Naive thymus-derived CD4-positive, alpha-beta T cell (primary cell): ENCODE results near the gene ACVRL1. TPM values are rescaled to one million over a fixed set of nuclear protein-coding genes. Genes with fewer than 3 reads are reported as not detected.
A peak's percentile ranks its signal among the peaks of the same experiment; 100 is the strongest.

Source experiments
- ATAC-seq: fragments of 150-1000 bp; cut with Tn5 transposase; 2 replicates; pipeline ENCODE4 v1.10.0; 2021; ENCODE audit warnings: mild to moderate bottlenecking, moderate library complexity
- CTCF ChIA-PET: fragments of 350-600 bp; sonication (Branson Sonifier 250); formaldehyde crosslinking; loops from one replicate; lab custom pipeline; 2021; ENCODE audit warnings: antibody characterized with exemption; lab: Charles Lee
- POLR2A ChIA-PET: fragments of 350-600 bp; sonication (Branson Sonifier 250); formaldehyde crosslinking; loops from one replicate; lab custom pipeline; 2021; ENCODE audit warnings: antibody characterized with exemption, inconsistent platforms; lab: Charles Lee
- DNase-seq, 9 donors: peaks; one replicate each; pipeline versions ENCODE4 v3.0.0 to v3.0.0-alpha.2; 2020 to 2022; ENCODE audit warnings: mixed read lengths in 1 of 9
- H3K27ac ChIP-seq: one replicate; pipeline ENCODE4 v1.7.0; 2013; ENCODE audit warnings: mild to moderate bottlenecking, low read depth, low read length, moderate library complexity
- H3K27me3 ChIP-seq, 2 donors: one replicate each; pipeline ENCODE4 v1.7.0; 2013; ENCODE audit warnings: low read length in 2 of 2, mild to moderate bottlenecking in 2 of 2, moderate library complexity in 2 of 2; ENCODE audit not compliant: control insufficient read depth in 2 of 2, insufficient read depth in 2 of 2
- H3K36me3 ChIP-seq, 3 experiments: 1 replicate in 2 of 3; 2 replicates in 1 of 3; pipeline ENCODE4 v1.7.0; 2013; ENCODE audit warnings: low read length in 3 of 3, mild to moderate bottlenecking in 3 of 3, moderate library complexity in 1 of 3; ENCODE audit not compliant: insufficient read depth in 3 of 3, control insufficient read depth in 2 of 3
- H3K4me1 ChIP-seq, 2 donors: one replicate each; pipeline ENCODE4 v1.7.0; 2013; ENCODE audit warnings: low read length in 2 of 2, mild to moderate bottlenecking in 2 of 2, moderate library complexity in 1 of 2; ENCODE audit not compliant: control insufficient read depth in 2 of 2, insufficient read depth in 2 of 2
- H3K4me3 ChIP-seq: 2 replicates; pipeline ENCODE4 v1.7.0; 2013; ENCODE audit warnings: mild to moderate bottlenecking, low read length
- H3K9me3 ChIP-seq, 3 experiments: 1 replicate in 2 of 3; 2 replicates in 1 of 3; pipeline ENCODE4 v1.7.0; 2013; ENCODE audit warnings: low read length in 3 of 3; ENCODE audit not compliant: control insufficient read depth in 2 of 3
- H3K27ac Mint-ChIP-seq, 9 donors: one replicate each; pipeline ENCODE4 v1.8.0; 2020 to 2022; ENCODE audit warnings: mixed read lengths in 9 of 9, mild to moderate bottlenecking in 8 of 9, moderate library complexity in 5 of 9, inconsistent platforms in 2 of 9
- H3K27me3 Mint-ChIP-seq, 5 donors: one replicate each; pipeline ENCODE4 v1.8.0; 2021 to 2022; ENCODE audit warnings: mixed read lengths in 5 of 5, mild to moderate bottlenecking in 1 of 5
- H3K36me3 Mint-ChIP-seq, 5 donors: one replicate each; pipeline ENCODE4 v1.8.0; 2020 to 2022; ENCODE audit warnings: mixed read lengths in 5 of 5, mild to moderate bottlenecking in 3 of 5, inconsistent platforms in 1 of 5
- H3K4me1 Mint-ChIP-seq, 7 donors: one replicate each; pipeline ENCODE4 v1.8.0; 2020 to 2022; ENCODE audit warnings: mixed read lengths in 7 of 7, mild to moderate bottlenecking in 3 of 7, inconsistent platforms in 1 of 7
- H3K4me3 Mint-ChIP-seq, 10 donors: one replicate each; pipeline ENCODE4 v1.8.0; 2020 to 2022; ENCODE audit warnings: mild to moderate bottlenecking in 10 of 10, mixed read lengths in 10 of 10, moderate library complexity in 6 of 10, inconsistent platforms in 2 of 10
- H3K9me3 Mint-ChIP-seq, 11 donors: one replicate each; pipeline ENCODE4 v1.8.0; 2020 to 2022; ENCODE audit warnings: mixed read lengths in 11 of 11, mild to moderate bottlenecking in 4 of 11, inconsistent platforms in 1 of 11, moderate library complexity in 1 of 11
- intact Hi-C, 2 donors: fragments of 100-400 bp; cut with micrococcal nuclease; formaldehyde crosslinking; loops; one replicate each; pipeline ENCODE4 v1.15.1; 2023
- polyA plus RNA-seq, 2 donors: library from polyadenylated mRNA; unstranded; fragments of 300-500 nt; fragmentation: Illumina TruSeq; gene quantifications; one replicate each; pipeline ENCODE4 v1.2.3, GENCODE V29; 2021
- total RNA-seq, 6 experiments: library from RNA in 5 of 6; stranded (reverse) in 5 of 6; gene quantifications; 1 replicate in 5 of 6; 2 replicates in 1 of 6; pipeline ENCODE4 v1.2.3 and lab custom pipeline; 2021 to 2026

ACVRL1 gene
- total and polyA plus RNA-seq, 7 experiments from 2014 or later = 0.64 to 0.70 TPM; not detected in 5

DNA sequence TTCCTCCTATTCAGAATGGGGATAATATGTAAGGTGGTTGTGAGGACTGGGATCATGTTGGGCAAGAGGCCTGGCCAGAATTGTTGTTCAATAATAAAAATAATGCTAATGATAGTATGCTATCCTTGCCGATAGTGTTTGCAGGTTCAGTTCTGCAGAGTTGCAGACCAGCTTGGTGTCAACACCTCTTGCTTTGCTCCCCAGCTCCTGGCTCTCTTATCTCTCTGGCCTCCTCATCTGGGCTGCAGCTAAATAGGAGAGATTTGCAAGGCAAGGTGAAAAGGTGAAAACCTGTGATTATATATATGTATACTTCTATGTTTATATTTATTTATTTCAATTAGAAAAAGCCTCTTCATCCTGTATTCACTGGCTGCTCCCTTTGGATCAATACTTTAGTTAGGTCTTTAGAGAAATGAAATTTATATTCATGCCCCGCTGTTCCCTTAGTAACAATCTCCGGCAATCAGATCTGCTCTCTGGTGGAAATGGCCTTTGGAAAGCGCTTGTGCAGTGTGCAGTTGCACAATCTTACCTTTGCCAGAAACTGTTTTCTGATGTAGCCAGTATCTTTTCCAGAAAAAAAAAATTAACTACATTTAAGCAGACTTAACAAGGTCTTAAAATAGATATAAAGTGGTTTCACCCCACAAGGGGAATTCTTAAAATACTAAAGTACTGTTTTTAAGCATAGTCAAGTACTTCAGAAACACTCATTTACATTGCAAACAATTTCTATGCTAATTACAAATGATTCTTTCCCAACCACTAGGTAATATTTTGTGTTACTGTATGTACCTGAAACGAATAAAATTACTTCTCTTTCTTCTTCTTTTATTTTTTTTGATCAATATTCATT lies 25.1 kb downstream of the ACVRL1 start:
- Histone ChIP-seq H3K27me3 (no peaks in the 10 kb centered on the region), H3K36me3 (no peaks in the 10 kb centered on the region), H3K27ac (no peak overlapping the region), H3K9me3 (no peaks in the 10 kb centered on the region), H3K4me3 (no peak overlapping the region), H3K4me1 (no peaks in the 10 kb centered on the region)
- H3K27ac Mint-ChIP-seq = no peak overlapping the region
- H3K36me3 Mint-ChIP-seq = no peaks in the 10 kb centered on the region
- DNase-seq (no peak), ATAC-seq (no peak)
- H3K27me3 Mint-ChIP-seq = peaks cover 0 to 16% (median 0%) of the 10 kb centered on the region in 5 donors
- intact Hi-C loops = no loop called here
- H3K4me1 Mint-ChIP-seq = peaks cover 0 to 6% (median 0%) of the 10 kb centered on the region in 7 donors
- H3K4me3 Mint-ChIP-seq = no peak overlapping the region
- H3K9me3 Mint-ChIP-seq = peaks cover 0 to 1% (median 0%) of the 10 kb centered on the region in 11 donors
- ChIA-PET POLR2A (no interaction called here), CTCF (no interaction called here)

DNA sequence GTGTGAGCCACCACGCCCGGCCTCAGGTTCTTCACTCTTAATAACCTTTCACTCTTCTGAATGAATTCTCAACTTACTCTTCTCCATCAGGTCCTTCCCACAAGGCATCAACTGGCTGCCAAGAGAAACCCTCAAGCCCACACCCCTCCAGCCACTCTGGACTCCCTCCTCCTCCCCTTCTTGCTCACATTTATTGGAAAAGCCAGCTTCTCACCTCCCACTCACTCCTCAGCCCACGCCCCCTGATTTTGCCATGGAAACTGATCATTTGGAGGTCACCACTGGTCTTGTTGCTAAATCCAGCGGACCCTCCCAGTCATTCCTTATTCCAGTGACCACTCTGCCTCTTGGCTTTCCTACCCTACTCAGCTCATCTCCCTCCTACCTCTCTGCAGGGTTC lies 26.8 kb downstream of the ACVRL1 start:
- H3K27ac Mint-ChIP-seq = peak overlapping the region in 1 of 9 donors; percentile 12
- DNase-seq = no peak
- H3K4me3 Mint-ChIP-seq = no peak overlapping the region
- H3K9me3 Mint-ChIP-seq = peaks cover 0 to 1% (median 0%) of the 10 kb centered on the region in 11 donors
- ATAC-seq = no peak
- Histone ChIP-seq H3K27ac (no peak overlapping the region), H3K4me3 (no peak overlapping the region), H3K27me3 (no peaks in the 10 kb centered on the region), H3K4me1 (no peaks in the 10 kb centered on the region), H3K36me3 (no peaks in the 10 kb centered on the region), H3K9me3 (no peaks in the 10 kb centered on the region)
- POLR2A ChIA-PET = interaction anchor here (1.3 kb wide), 1 partner anchor 12 kb away, joined by 5 read pairs; no protein-coding TSS in a partner anchor
- H3K36me3 Mint-ChIP-seq = no peaks in the 10 kb centered on the region
- intact Hi-C loops = no loop called here
- peaks cover 0 to 6% (median 0%) of the 10 kb centered on the region in 7 donors for H3K4me1 Mint-ChIP-seq
- H3K27me3 Mint-ChIP-seq = peaks cover 0 to 23% (median 0%) of the 10 kb centered on the region in 5 donors
- CTCF ChIA-PET = interaction anchor here (0.6 kb wide), 1 partner anchor 7 kb away, joined by 3 read pairs; no protein-coding TSS in a partner anchor

DNA sequence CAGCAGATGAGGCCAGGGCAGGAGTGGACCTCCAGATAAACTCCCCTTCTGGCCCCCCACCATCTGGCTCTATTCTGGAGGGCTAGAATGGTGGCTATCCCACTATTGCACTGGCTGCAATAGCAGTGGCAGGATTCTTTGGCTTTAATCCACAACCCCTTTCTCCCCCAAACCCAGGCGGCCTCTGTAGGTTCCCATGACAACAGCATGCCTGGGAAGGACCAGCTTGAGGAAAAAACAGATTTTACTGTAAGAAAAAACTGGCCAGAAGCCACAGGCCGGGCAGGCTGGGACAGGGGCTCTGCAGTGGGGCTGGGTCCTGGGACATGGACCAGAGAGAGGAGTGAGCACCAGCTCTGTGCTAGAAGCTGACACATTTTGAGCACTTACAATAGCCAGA lies 30.6 kb downstream of the ACVRL1 start:
- no peaks in the 10 kb centered on the region for H3K9me3 ChIP-seq
- no peaks in the 10 kb centered on the region for H3K36me3 ChIP-seq
- H3K27ac Mint-ChIP-seq = no peak overlapping the region
- H3K4me1 Mint-ChIP-seq = peaks cover 4 to 15% (median 6%) of the 10 kb centered on the region in 7 donors
- H3K9me3 Mint-ChIP-seq = no peaks in the 10 kb centered on the region
- POLR2A ChIA-PET = no interaction called here
- no peaks in the 10 kb centered on the region for H3K27me3 ChIP-seq
- no peaks in the 10 kb centered on the region for H3K36me3 Mint-ChIP-seq
- H3K4me1 ChIP-seq = no peaks in the 10 kb centered on the region
- H3K4me3 ChIP-seq = no peak overlapping the region
- DNase-seq (no peak), ATAC-seq (no peak)
- CTCF ChIA-PET = no interaction called here
- peaks cover 0 to 31% (median 0%) of the 10 kb centered on the region in 5 donors for H3K27me3 Mint-ChIP-seq
- H3K27ac ChIP-seq = no peak overlapping the region
- H3K4me3 Mint-ChIP-seq = no peak overlapping the region
- intact Hi-C loops = no loop called here

DNA sequence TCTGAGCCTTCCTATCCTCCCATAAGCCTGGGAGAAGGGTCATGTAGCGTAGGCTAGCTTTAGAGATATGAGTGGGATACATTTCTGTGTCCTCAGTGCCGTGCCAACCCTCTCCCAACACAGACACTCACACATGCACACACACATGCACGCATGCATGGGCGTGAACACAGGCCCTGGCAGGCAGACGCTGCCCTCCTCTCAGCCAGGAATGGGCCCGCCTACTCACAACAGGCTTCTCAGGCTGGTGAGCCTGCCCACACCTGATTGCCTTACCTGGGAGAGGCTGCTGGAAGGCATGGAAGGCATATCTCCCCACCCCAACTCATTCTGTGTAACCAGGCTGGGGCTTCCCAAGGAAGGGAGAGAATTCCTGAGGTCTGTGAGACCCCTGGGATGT lies 31.4 kb downstream of the ACVRL1 start:
- H3K36me3 Mint-ChIP-seq = no peaks in the 10 kb centered on the region
- H3K4me1 Mint-ChIP-seq = peaks cover 4 to 15% (median 6%) of the 10 kb centered on the region in 7 donors
- POLR2A ChIA-PET = no interaction called here
- DNase-seq = no peak
- peaks cover 0 to 3% (median 0%) of the 10 kb centered on the region in 11 donors for H3K9me3 Mint-ChIP-seq
- no peak overlapping the region for H3K4me3 Mint-ChIP-seq
- peaks cover 0 to 35% (median 4%) of the 10 kb centered on the region in 5 donors for H3K27me3 Mint-ChIP-seq
- no peaks in the 10 kb centered on the region for H3K4me1 ChIP-seq
- no peak overlapping the region for H3K27ac ChIP-seq
- CTCF ChIA-PET = no interaction called here
- H3K27me3 ChIP-seq = peaks cover 0 to 4% of the 10 kb centered on the region in 2 donors
- no peak overlapping the region for H3K4me3 ChIP-seq
- H3K27ac Mint-ChIP-seq = no peak overlapping the region
- H3K36me3 ChIP-seq = no peaks in the 10 kb centered on the region
- intact Hi-C loops = no loop called here
- no peak for ATAC-seq
- H3K9me3 ChIP-seq = no peaks in the 10 kb centered on the region

DNA sequence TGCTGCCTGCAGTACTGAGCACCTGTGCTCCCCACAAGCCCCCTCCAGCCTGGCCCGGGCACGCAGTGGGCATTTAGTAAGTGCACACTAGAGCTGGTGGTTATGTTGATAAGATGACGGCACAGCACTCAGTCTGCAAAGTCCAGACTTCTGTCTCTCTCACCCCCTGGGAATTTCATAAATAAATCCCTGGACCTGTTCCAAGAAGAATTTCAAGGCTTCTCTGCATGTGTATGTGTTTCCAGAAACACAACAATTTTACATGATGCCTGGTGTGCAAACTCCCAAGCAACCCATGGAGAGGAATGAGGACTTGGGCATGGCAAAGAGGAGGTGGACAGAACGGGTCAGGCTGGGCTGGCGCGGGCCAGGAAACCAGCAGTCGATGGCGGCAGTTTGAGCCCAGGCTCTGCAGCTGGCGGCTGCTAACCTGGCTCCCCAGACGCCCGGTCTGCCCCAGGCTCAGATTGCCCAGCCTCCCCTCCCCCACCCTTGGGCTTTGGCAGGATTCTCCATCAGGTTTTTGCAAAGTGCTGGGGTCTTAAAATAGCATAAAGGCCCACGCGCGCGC lies 33.8 kb downstream of the ACVRL1 start:
- ChIA-PET POLR2A (no interaction called here), CTCF (no interaction called here)
- Mint-ChIP-seq H3K27ac (no peak overlapping the region), H3K9me3 (peaks cover 5 to 20% (median 10%) of the 10 kb centered on the region in 11 donors), H3K4me3 (no peak overlapping the region), H3K27me3 (peaks cover 0 to 32% (median 4%) of the 10 kb centered on the region in 5 donors), H3K4me1 (peaks cover 4 to 13% (median 6%) of the 10 kb centered on the region in 7 donors), H3K36me3 (peaks cover 5 to 12% (median 7%) of the 10 kb centered on the region in 5 donors)
- H3K27ac ChIP-seq = no peak overlapping the region
- no peaks in the 10 kb centered on the region for H3K4me1 ChIP-seq
- peaks cover 0 to 4% of the 10 kb centered on the region in 2 donors for H3K27me3 ChIP-seq
- intact Hi-C loops = no loop called here
- H3K9me3 ChIP-seq = peaks cover 0 to 14% (median 0%) of the 10 kb centered on the region in 3 experiments
- H3K36me3 ChIP-seq = no peaks in the 10 kb centered on the region
- ATAC-seq = no peak
- H3K4me3 ChIP-seq = no peak overlapping the region
- DNase-seq = no peak

DNA sequence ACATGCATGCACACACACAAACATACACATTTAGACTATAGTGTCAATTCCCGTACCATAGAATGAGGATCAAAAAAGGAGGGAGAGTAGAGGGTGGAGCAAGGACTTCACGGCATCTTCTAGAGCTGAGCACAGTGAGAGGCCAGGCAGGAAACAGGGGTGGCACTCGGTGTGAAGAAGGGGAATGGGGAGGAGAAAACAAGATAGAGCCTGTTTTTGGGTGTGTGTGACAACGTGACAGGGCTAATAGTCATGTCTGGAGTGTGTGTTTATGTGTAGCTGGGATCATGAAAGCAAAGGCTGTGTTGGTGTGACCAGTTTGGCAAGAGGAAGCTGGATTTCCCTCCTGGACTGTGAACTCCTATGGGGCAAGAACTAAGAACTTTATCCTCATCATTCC lies 34.3 kb downstream of the ACVRL1 start:
- H3K36me3 ChIP-seq = no peaks in the 10 kb centered on the region
- intact Hi-C loops = no loop called here
- H3K4me3 ChIP-seq = no peak overlapping the region
- no peak overlapping the region for H3K27ac Mint-ChIP-seq
- H3K9me3 Mint-ChIP-seq = peaks cover 5 to 25% (median 13%) of the 10 kb centered on the region in 11 donors
- H3K27ac ChIP-seq = no peak overlapping the region
- H3K4me3 Mint-ChIP-seq = no peak overlapping the region
- ATAC-seq = no peak
- DNase-seq = no peak
- H3K4me1 ChIP-seq = no peaks in the 10 kb centered on the region
- POLR2A ChIA-PET = no interaction called here
- H3K36me3 Mint-ChIP-seq = peaks cover 5 to 12% (median 7%) of the 10 kb centered on the region in 5 donors
- H3K9me3 ChIP-seq = peaks cover 0 to 14% (median 0%) of the 10 kb centered on the region in 3 experiments
- CTCF ChIA-PET = no interaction called here
- peaks cover 0 to 4% of the 10 kb centered on the region in 2 donors for H3K27me3 ChIP-seq
- peaks cover 4 to 13% (median 6%) of the 10 kb centered on the region in 7 donors for H3K4me1 Mint-ChIP-seq
- peaks cover 0 to 35% (median 4%) of the 10 kb centered on the region in 5 donors for H3K27me3 Mint-ChIP-seq
